Measurements from ENCODE around the gene C22orf23.
"Not testable (repeated sequence)": the region's sequence is repeated elsewhere in the genome, so short reads cannot be mapped to it uniquely, and the experiment has no call there.

Gene C22orf23

DNA sequence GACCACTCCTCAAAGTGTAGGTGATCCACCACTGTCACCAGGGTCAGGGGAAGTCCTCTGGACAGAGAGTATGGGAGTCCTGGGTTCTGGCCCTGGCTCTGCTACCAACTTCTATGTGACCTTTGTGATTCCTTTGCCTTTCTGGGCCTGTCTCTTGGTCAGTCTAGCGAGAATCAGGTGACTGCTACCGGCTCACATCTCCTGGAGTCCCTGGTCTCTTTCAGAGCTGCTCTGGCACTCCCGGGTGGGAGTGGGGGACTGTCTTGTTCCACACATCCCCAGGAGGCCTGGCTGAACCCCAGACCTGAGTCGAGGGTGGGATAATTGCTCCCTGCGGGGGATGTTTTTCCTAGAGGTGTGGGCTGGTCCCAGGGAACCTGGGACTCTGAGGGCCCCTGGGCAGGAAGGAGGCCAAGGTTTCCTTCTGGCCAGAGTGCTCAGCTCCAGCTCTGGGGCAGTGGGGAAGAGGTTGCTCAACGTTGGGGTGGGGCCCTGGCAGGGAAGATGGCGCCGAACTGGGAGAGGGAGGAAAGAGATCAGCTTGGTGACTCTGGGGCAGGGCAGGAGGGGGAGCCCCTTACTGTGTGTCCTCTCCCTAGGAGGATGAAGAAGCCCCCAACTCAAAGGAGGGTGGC is 28.9 kb upstream of the C22orf23 start:
- no peak for DNase-seq (ENCODE audit: low read depth)

DNA sequence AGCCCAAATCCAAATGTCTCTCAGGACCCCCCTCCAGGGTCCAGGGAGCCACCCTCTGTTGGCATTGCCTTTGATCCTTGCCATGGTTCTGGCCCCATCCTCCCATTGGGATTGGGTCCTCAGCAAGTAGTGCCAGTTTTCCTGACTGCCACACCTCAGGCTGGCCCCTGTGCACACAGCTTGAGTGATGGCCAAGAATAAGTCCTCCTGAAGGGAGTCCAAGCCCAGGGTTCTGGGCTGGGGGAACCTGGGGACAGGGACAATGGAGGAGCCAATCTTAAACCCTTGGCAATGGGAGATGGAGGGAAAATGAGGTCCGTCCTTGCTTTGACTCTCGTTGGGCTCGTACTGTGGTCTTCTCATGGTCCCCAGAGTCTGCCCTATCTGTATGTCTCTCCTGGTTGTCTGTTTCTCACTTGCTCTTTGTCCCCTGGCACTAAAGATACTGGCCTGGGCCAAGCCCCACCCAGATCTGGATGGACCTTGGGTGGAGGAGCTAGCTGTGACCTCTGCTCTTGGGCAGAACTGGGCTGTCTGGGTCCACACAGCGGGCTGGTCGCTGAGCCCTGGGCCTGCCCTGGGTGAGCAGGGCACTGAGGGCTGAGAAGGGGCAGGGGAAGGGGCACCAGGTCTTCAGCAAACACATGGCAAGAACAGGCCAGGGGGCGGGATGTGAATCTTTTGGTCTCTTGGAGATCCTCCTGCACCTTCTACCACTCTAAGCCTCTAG is 28.0 kb upstream of the C22orf23 start:
- no peak for DNase-seq (ENCODE audit: low read depth)

GRCh38 chr22:37979782-37980181 is 26.4 kb upstream of the C22orf23 start:
- no peak for DNase-seq (ENCODE audit: low read depth)

GRCh38 chr22:37976547-37976946 is 23.1 kb upstream of the C22orf23 start:
- no peak for DNase-seq (ENCODE audit: low read depth)

GRCh38 chr22:37976022-37976421 is 22.6 kb upstream of the C22orf23 start:
- DNase-seq (ENCODE audit: low read depth): not testable (repeated sequence)

GRCh38 chr22:37975153-37975552 is 21.8 kb upstream of the C22orf23 start:
- no peak for DNase-seq (ENCODE audit: low read depth)

- no peak for DNase-seq (ENCODE audit: low read depth)
These were observed 20.1 kb upstream of the C22orf23 start for GRCh38 chr22:37973271-37974170.

- no peak for DNase-seq (ENCODE audit: low read depth)
These were observed 19.1 kb upstream of the C22orf23 start for GRCh38 chr22:37972527-37972926.

DNA sequence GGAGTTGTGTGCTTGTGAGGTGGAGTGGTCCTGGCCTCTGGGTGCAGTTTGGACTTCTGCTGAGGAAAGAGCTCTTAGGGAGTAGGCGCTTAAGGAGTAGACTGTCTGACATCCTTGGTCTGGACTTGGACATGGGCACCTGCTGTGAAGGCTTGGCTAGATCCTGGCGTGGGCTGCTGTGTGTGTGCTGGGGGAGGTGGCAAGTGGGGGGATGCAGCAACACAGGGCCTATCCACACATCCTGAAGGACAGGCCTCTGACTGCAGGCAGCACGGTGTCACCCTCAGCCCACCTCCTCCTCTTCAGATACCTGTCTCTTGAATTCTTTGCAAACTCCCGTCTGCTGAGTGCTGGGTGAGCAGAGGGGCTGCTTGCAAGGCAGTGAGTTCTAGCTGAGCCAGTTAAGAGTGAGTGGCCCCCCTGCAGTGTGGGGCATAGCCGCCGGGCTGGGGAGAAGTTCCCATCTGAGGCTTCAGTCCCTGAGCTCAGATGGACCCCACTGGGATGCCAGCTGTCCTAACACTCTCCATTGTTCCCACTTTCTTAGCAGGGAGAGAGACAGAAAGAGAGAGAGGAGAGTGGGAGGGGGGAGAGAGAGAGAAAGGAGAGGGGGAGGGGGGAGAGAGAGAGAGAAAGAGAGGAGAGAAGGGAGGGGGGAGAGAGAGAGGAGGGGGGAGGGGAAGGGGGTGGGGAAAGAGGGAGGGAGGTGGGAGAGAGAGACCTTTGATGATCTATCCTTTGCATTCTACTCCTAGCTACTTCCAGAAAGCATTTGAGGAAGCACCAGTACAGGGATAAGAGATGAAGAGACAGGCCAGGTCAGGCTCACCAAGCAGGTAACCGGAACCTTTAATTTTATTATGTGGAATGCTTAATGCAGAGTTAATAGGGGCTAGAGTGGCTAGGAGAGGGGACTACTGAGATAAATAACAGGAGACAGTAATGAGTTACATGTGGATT is 18.4 kb upstream of the C22orf23 start:
- no peak for DNase-seq (ENCODE audit: low read depth)

GRCh38 chr22:37970864-37971263 is 17.5 kb upstream of the C22orf23 start:
- DNase-seq (ENCODE audit: low read depth): no peak

GRCh38 chr22:37968452-37969251 is 15.3 kb upstream of the C22orf23 start:
- no peak for DNase-seq (ENCODE audit: low read depth)

DNA sequence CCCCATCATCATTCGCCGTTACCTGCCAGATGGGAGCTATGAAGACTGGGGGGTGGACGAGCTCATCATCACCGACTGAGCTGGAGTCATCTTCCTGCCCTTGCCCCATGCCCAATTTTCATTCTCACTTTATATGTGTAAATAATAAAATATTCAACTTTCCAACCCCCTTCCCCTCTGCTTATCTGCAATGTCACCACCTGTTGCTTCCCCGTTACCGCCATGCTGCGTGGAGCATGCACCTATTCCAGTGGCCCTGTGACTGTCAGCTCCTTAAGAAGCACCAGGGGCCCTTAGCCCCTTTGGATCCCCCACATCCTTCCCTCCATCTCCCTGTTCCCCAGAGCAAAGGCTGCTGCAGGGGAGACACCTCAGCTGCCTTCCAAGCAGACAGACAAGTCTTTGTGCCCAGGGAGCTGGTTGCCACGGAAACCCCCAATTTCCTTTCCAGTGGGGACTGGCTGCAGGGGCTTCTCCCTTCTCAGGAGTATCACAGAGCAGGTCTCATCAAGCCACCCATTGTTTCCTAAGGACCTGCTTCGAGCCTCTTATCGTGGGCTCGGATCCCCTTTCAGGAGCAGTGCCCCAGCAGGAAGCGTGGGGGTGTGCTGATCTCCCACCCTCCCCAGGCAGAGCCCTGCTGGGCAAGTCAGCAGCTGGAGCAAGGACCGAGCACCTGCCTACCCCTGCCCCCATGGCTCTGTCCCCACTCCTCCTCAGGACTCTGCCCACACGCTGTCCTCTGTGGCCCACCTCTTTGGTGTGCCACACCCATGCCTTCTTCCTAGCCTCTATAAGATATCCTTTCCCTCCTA is 14.4 kb upstream of the C22orf23 start:
- no peak for DNase-seq (ENCODE audit: low read depth)

- DNase-seq (ENCODE audit: low read depth): no peak
These were observed 13.7 kb upstream of the C22orf23 start for GRCh38 chr22:37967147-37967546.

GRCh38 chr22:37965940-37966664 is 12.7 kb upstream of the C22orf23 start:
- DNase-seq (ENCODE audit: low read depth): no peak

GRCh38 chr22:37961062-37961461 is 7.7 kb upstream of the C22orf23 start:
- DNase-seq (ENCODE audit: low read depth): no peak

DNA sequence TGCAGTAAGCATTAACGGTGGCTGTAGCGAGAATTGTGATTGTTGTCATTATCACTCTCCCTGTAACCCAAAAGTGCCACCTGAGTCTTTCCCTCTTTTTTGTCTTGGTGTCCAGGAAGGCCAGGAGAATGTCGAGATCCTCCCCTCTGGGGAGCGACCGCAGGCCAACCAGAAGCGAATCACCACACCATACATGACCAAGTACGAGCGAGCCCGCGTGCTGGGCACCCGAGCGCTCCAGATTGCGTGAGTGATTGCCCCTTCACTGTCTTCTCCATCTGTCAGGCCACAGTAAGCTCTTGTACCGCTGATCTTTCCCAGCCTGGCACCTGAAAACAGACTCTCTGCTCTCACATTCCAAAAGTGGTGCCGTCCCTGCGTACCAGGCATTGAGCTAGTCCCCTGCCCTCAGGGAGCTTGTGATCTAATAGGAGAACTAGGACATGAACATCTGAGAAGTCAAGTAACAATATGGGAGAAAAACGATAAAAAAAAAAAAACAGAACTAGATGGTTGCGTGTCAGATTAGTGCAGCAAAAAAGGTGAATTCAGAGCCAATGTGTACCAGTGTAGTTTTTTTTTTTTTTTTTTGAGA is 5.9 kb upstream of the C22orf23 start:
- no peak for DNase-seq (ENCODE audit: low read depth)

- DNase-seq (ENCODE audit: low read depth): no peak
These were observed 3.8 kb upstream of the C22orf23 start for GRCh38 chr22:37957232-37957631.

DNA sequence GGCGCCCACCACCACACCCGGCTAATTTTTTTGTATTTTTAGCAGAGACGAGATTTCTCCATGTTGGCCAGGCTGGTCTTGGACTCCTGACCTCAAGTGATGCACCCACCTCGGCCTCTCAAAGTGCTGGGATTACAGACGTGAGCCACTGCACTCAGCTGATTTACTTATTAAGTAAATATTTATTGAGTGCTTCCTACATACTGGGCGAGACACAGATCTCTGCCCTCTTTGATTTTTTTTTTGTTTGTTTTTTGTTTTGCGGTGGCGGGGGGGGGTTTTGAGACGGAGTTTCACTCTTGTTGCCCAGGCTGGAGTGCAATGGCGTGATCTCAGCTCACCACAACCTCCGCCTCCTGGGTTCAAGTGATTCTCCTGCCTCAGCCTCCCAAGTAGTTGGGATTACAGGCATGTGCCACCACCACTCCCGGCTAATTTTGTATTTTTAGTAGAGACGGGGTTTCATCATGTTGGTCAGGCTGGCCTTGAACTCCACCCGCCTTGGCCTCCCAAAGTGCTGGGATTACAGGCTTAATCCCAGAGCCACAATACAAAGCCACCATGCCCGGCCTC is 2.5 kb upstream of the C22orf23 start:
- not testable (repeated sequence) for DNase-seq (ENCODE audit: low read depth)
